Ovary (tissue), 3 donors: ENCODE data around the gene NECTIN1.

Source experiments
- CTCF ChIP-seq, 3 donors: fragments of 450-650 bp in 2 of 3; fragments of 200-600 bp in 1 of 3; IDR thresholded peaks; one replicate each; pipeline versions ENCODE4 v1.5.1 to v1.8.0; 2016 to 2022; ENCODE audit warnings: antibody characterized with exemption in 3 of 3, mild to moderate bottlenecking in 1 of 3
- EP300 ChIP-seq: sonication (generic); formaldehyde crosslinking; IDR thresholded peaks from one replicate; pipeline ENCODE4 v1.6.1; 2017; ENCODE audit warnings: antibody characterized with exemption
- POLR2A ChIP-seq: fragments of 450-650 bp; IDR thresholded peaks from one replicate; pipeline ENCODE4 v1.6.1; 2017; ENCODE audit warnings: antibody characterized with exemption, mild to moderate bottlenecking, moderate library complexity
- donor health status: DM: no; HTN: no; CAD: no.

- TF ChIP-seq POLR2A (no peak), CTCF (IDR thresholded peaks at IDR 0.05) (no peak), EP300 (no peak)
These were observed 39.7 kb downstream of the NECTIN1 start for GRCh38 chr11:119689302-119689701.
